GM06990 (cell line): ENCODE data around the gene AP2A2.

Source experiments
- DNase-seq: peaks from one replicate; pipeline ENCODE4 v3.0.0-alpha.2; 2011; ENCODE audit not compliant: insufficient read length; ENCODE audit errors: extremely low read depth
- H3K27me3 ChIP-seq: replicated peaks from 2 replicates; pipeline ENCODE4 v1.6.0; 2011; ENCODE audit warnings: low read length; ENCODE audit not compliant: control insufficient read depth, insufficient read depth
- H3K36me3 ChIP-seq: 2 replicates; pipeline ENCODE4 v1.5.1; 2011; ENCODE audit warnings: low read length; ENCODE audit not compliant: control insufficient read depth, insufficient read depth
- H3K4me3 ChIP-seq: replicated peaks from 2 replicates; pipeline ENCODE4 v1.5.1; 2011; ENCODE audit warnings: low read depth, mild to moderate bottlenecking, control low read depth, low read length
- TF ChIP-seq, protein P1 (sequence below): IDR thresholded peaks from 2 replicates; pipeline ENCODE4 v1.5.1; 2011; ENCODE audit warnings: low read length, control low read depth, mild to moderate bottlenecking, inconsistent platforms; ENCODE audit not compliant: insufficient read depth, poor library complexity, severe bottlenecking

Gene AP2A2

DNA sequence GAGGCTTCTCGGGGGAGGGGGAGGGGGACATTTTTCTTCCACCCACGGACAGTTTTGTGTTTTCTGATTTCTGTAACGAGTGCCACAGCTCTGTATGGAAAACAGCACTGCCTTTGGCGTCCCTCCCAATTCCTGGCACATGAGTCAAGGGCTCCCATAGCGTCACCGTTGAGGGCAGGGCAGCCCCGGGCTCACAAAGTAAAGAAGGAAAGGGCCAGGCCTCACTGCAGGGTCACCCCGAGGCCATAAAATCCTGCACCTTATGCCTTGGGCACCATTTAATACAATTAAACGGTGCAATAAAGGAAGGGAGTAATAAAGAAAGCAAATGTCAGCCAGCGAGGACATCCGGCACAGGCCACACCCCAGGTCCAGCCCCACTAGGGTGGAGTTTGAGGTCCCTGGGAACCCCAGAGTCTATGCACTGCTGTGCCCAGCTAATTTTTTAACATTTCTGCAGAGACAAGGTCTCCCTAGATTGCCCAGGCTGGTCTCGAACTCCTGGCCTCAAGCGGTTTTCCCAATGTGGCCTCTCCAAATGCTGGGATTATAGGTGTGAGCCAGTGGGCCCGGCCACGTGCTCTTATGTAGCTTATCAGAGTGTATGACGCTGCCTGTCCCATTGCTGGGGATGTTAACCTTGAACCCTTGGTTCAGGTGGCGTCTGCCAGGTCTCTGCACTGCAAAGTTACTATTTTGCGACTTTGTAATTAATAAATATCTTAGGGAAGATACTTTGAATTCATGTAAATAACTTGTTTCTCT lies 135.4 kb downstream of the AP2A2 start:
- Histone ChIP-seq H3K36me3 (no peaks in the 10 kb centered on the region), H3K4me3 (no peak overlapping the region), H3K27me3 (no peaks in the 10 kb centered on the region)
- no peak for DNase-seq
- TF ChIP-seq, protein P1, sequence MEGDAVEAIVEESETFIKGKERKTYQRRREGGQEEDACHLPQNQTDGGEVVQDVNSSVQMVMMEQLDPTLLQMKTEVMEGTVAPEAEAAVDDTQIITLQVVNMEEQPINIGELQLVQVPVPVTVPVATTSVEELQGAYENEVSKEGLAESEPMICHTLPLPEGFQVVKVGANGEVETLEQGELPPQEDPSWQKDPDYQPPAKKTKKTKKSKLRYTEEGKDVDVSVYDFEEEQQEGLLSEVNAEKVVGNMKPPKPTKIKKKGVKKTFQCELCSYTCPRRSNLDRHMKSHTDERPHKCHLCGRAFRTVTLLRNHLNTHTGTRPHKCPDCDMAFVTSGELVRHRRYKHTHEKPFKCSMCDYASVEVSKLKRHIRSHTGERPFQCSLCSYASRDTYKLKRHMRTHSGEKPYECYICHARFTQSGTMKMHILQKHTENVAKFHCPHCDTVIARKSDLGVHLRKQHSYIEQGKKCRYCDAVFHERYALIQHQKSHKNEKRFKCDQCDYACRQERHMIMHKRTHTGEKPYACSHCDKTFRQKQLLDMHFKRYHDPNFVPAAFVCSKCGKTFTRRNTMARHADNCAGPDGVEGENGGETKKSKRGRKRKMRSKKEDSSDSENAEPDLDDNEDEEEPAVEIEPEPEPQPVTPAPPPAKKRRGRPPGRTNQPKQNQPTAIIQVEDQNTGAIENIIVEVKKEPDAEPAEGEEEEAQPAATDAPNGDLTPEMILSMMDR = no peak
